Neutrophil (primary cell): ENCODE results near the gene ZFP36L1.
"Not testable (repeated sequence)": the region's sequence is repeated elsewhere in the genome, so short reads cannot be mapped to it uniquely, and the experiment has no call there.

Experiments used
- H3K27ac ChIP-seq: fragments of 200-600 bp; sonication (generic); 2 replicates; pipeline ENCODE4 v1.5.1; 2016; ENCODE audit warnings: mild to moderate bottlenecking, moderate library complexity
- H3K27me3 ChIP-seq: fragments of 200-600 bp; sonication (generic); 2 replicates; pipeline ENCODE4 v1.6.0; 2016; ENCODE audit warnings: mild to moderate bottlenecking
- H3K36me3 ChIP-seq: fragments of 200-600 bp; sonication (generic); 2 replicates; pipeline ENCODE4 v1.5.1; 2017
- H3K4me1 ChIP-seq, 2 experiments: fragments of 200-600 bp in 1 of 2; sonication (generic) in 1 of 2; 1 replicate in 1 of 2; 2 replicates in 1 of 2; pipeline versions ENCODE4 v1.5.1 to v1.6.1; 2013 to 2016; ENCODE audit warnings: low read depth in 1 of 2, low read length in 1 of 2, mild to moderate bottlenecking in 1 of 2, moderate library complexity in 1 of 2; ENCODE audit not compliant: control insufficient read depth in 1 of 2, insufficient read depth in 1 of 2
- H3K4me3 ChIP-seq, 2 experiments: fragments of 200-600 bp in 1 of 2; sonication (generic) in 1 of 2; 1 replicate in 1 of 2; 2 replicates in 1 of 2; pipeline ENCODE4 v1.5.1; 2013 to 2016; ENCODE audit warnings: low read depth in 1 of 2, low read length in 1 of 2, mild to moderate bottlenecking in 1 of 2, moderate library complexity in 1 of 2
- H3K9me3 ChIP-seq: fragments of 200-600 bp; sonication (generic); 2 replicates; pipeline ENCODE4 v1.5.1; 2016
- CTCF ChIP-seq: fragments of 200-600 bp; sonication (generic); IDR thresholded peaks from 2 replicates; pipeline ENCODE4 v1.5.1; 2016; ENCODE audit warnings: antibody characterized with exemption

Gene ZFP36L1

GRCh38 chr14:68767248-68767645 lies 25.6 kb downstream of the ZFP36L1 start:
- H3K27ac ChIP-seq = no peak overlapping the region
- no peak for TF ChIP-seq CTCF
- no peak overlapping the region for H3K4me3 ChIP-seq
- H3K27me3 ChIP-seq = peaks cover 84% of the 10 kb centered on the region
- H3K9me3 ChIP-seq = no peaks in the 10 kb centered on the region
- H3K36me3 ChIP-seq = no peaks in the 10 kb centered on the region
- H3K4me1 ChIP-seq = peaks cover 10 to 15% of the 10 kb centered on the region in 2 experiments

- no peak for TF ChIP-seq CTCF
- H3K27me3 ChIP-seq = peaks cover 88% of the 10 kb centered on the region
These were observed 26.3 kb downstream of the ZFP36L1 start for GRCh38 chr14:68766299-68767247.

GRCh38 chr14:68763843-68764242 lies 29.0 kb downstream of the ZFP36L1 start:
- H3K27ac ChIP-seq, H3K9me3 ChIP-seq, H3K36me3 ChIP-seq, H3K4me3 ChIP-seq: not testable (repeated sequence)
- Histone ChIP-seq H3K4me1 (peaks cover 14 to 15% of the 10 kb centered on the region in 2 experiments), H3K27me3 (peaks cover 74% of the 10 kb centered on the region)

More at GRCh38 chr14:68766299-68767247, 26.3 kb downstream of the ZFP36L1 start:
- Histone ChIP-seq H3K9me3 (no peaks in the 10 kb centered on the region), H3K27ac (no peak overlapping the region), H3K36me3 (no peaks in the 10 kb centered on the region), H3K4me3 (no peak overlapping the region), H3K4me1 (peaks cover 4 to 8% of the 10 kb centered on the region in 2 experiments)

GRCh38 chr14:68762953-68763764 lies 29.7 kb downstream of the ZFP36L1 start:
- Histone ChIP-seq H3K4me3 (no peak overlapping the region), H3K27me3 (peaks cover 67% of the 10 kb centered on the region), H3K36me3 (no peaks in the 10 kb centered on the region), H3K27ac (no peak overlapping the region), H3K9me3 (no peaks in the 10 kb centered on the region), H3K4me1 (peaks cover 20 to 21% of the 10 kb centered on the region in 2 experiments)
- TF ChIP-seq CTCF = no peak

- no peaks in the 10 kb centered on the region for H3K36me3 ChIP-seq
- H3K4me1 ChIP-seq = peaks cover 36 to 38% of the 10 kb centered on the region in 2 experiments
- H3K27me3 ChIP-seq = peaks cover 59% of the 10 kb centered on the region
- H3K27ac ChIP-seq = no peak overlapping the region
- TF ChIP-seq CTCF = no peak
- H3K4me3 ChIP-seq = no peak overlapping the region
- H3K9me3 ChIP-seq = no peaks in the 10 kb centered on the region
These were observed 31.5 kb downstream of the ZFP36L1 start for GRCh38 chr14:68761391-68761790.
